B cell (primary cell): Measurements from ENCODE around the gene IGSF9B. TPM values are rescaled to one million over a fixed set of nuclear protein-coding genes. Genes with fewer than 3 reads are reported as not detected.

Source experiments
- ATAC-seq: fragments of 200-7000 bp; cut with Tn5 transposase; one replicate; pipeline ENCODE4 v1.10.0; 2021; ENCODE audit warnings: low read depth, mild to moderate bottlenecking, moderate number of reproducible peaks, moderate library complexity
- CTCF ChIA-PET: fragments of 350-600 bp; sonication (Branson Sonifier 250); formaldehyde crosslinking; loops from one replicate; lab custom pipeline; 2021; ENCODE audit warnings: antibody characterized with exemption, inconsistent platforms; lab: Charles Lee
- POLR2A ChIA-PET: fragments of 350-600 bp; sonication (Branson Sonifier 250); formaldehyde crosslinking; loops from one replicate; lab custom pipeline; 2021; ENCODE audit warnings: antibody characterized with exemption; lab: Charles Lee
- DNase-seq: peaks from one replicate; pipeline ENCODE4 v3.0.0; 2013
- H2AFZ ChIP-seq: 2 replicates; pipeline ENCODE4 v1.6.1; 2012; ENCODE audit warnings: mild to moderate bottlenecking, low read depth, low read length; ENCODE audit not compliant: insufficient read depth, poor library complexity, severe bottlenecking
- H3K27ac ChIP-seq, 2 donors: 1 replicate in 1 of 2; 2 replicates in 1 of 2; pipeline ENCODE4 v1.5.1; 2012 to 2013; ENCODE audit warnings: low read length in 2 of 2, mild to moderate bottlenecking in 2 of 2, moderate library complexity in 1 of 2
- H3K27me3 ChIP-seq, 4 experiments: fragments of 200-600 bp in 1 of 4; sonication (generic) in 1 of 4; replicated peaks in 1 of 4; 1 replicate in 2 of 4; 2 replicates in 2 of 4; pipeline versions ENCODE4 v1.6.1 to v1.7.0; 2013 to 2016; ENCODE audit warnings: low read length in 3 of 4, mild to moderate bottlenecking in 2 of 4, mixed read lengths in 1 of 4, moderate library complexity in 1 of 4; ENCODE audit not compliant: insufficient read depth in 4 of 4, control insufficient read depth in 3 of 4; ENCODE audit errors: control extremely low read depth in 1 of 4
- H3K36me3 ChIP-seq, 2 experiments: replicated peaks in 1 of 2; 1 replicate in 1 of 2; 2 replicates in 1 of 2; pipeline versions ENCODE4 v1.6.1 to v1.7.1; 2013; ENCODE audit warnings: low read length in 1 of 2; ENCODE audit not compliant: insufficient read depth in 2 of 2, control insufficient read depth in 1 of 2; ENCODE audit errors: control extremely low read depth in 1 of 2, extremely low read depth in 1 of 2
- H3K4me1 ChIP-seq, 2 donors: fragments of 200-600 bp in 1 of 2; sonication (generic) in 1 of 2; 1 replicate in 1 of 2; 2 replicates in 1 of 2; pipeline versions ENCODE4 v1.5.1 to v1.6.1; 2013 to 2017; ENCODE audit warnings: low read length in 2 of 2; ENCODE audit not compliant: control insufficient read depth in 2 of 2, insufficient read depth in 2 of 2
- H3K4me2 ChIP-seq: replicated peaks from 2 replicates; pipeline ENCODE3; 2012; ENCODE audit warnings: mild to moderate bottlenecking, low read depth, low read length; ENCODE audit not compliant: poor library complexity, severe bottlenecking
- H3K4me3 ChIP-seq, 5 experiments: fragments of 200-600 bp in 1 of 5; sonication (generic) in 1 of 5; 1 replicate in 3 of 5; 2 replicates in 2 of 5; pipeline versions ENCODE4 v1.5.1 to v1.7.0; 2011 to 2016; ENCODE audit warnings: low read length in 4 of 5, mild to moderate bottlenecking in 4 of 5, low read depth in 2 of 5, control low read depth in 1 of 5, moderate library complexity in 1 of 5; ENCODE audit not compliant: insufficient read depth in 1 of 5; ENCODE audit errors: control extremely low read depth in 1 of 5, extremely low read depth in 1 of 5
- H3K79me2 ChIP-seq: fragments of 200-600 bp; sonication (generic); one replicate; pipeline ENCODE4 v1.6.0; 2016; ENCODE audit warnings: low read length; ENCODE audit not compliant: control insufficient read depth, insufficient read depth
- H3K9ac ChIP-seq: fragments of 200-600 bp; sonication (generic); 2 replicates; pipeline ENCODE4 v1.6.1; 2017; ENCODE audit warnings: mild to moderate bottlenecking, low read length, moderate library complexity
- H3K9me3 ChIP-seq, 3 donors: one replicate each; pipeline versions ENCODE4 v1.6.1 to v1.7.1; 2013; ENCODE audit warnings: low read length in 2 of 3; ENCODE audit not compliant: control insufficient read depth in 2 of 3, insufficient read depth in 1 of 3; ENCODE audit errors: control extremely low read depth in 1 of 3
- H4K20me1 ChIP-seq: 2 replicates; pipeline ENCODE4 v1.6.0; 2012; ENCODE audit warnings: mild to moderate bottlenecking, low read length; ENCODE audit not compliant: insufficient read depth, control insufficient read depth, poor library complexity, severe bottlenecking
- H3K27ac Mint-ChIP-seq: one replicate; pipeline ENCODE4 v1.8.0; 2021; ENCODE audit warnings: mixed read lengths
- H3K27me3 Mint-ChIP-seq: one replicate; pipeline ENCODE4 v1.8.0; 2021; ENCODE audit warnings: mixed read lengths
- H3K4me1 Mint-ChIP-seq: one replicate; pipeline ENCODE4 v1.8.0; 2021; ENCODE audit warnings: mixed read lengths
- H3K4me3 Mint-ChIP-seq: one replicate; pipeline ENCODE4 v1.8.0; 2021; ENCODE audit warnings: mixed read lengths
- H3K9me3 Mint-ChIP-seq: one replicate; pipeline ENCODE4 v1.8.0; 2022; ENCODE audit warnings: mixed read lengths; ENCODE audit not compliant: insufficient read depth
- CTCF ChIP-seq: fragments of 200-600 bp; IDR thresholded peaks from one replicate; pipeline ENCODE4 v1.8.0; 2022; ENCODE audit warnings: antibody characterized with exemption, mild to moderate bottlenecking
- EZH2 ChIP-seq: IDR thresholded peaks from 2 replicates; pipeline ENCODE4 v1.6.1; 2012; ENCODE audit warnings: borderline replicate concordance, low read depth, mild to moderate bottlenecking, moderate library complexity, low read length; ENCODE audit not compliant: insufficient read depth, poor library complexity, severe bottlenecking
- WGBS: methylation state at CpG from one replicate; pipeline ENCODE4 v1.1.5; 2013; ENCODE audit warnings: missing lambda C conversion rate; ENCODE audit not compliant: insufficient coverage; 5-methylcytosine and 5-hydroxymethylcytosine counted together
- intact Hi-C: fragments of 100-400 bp; cut with micrococcal nuclease; formaldehyde crosslinking; loops from one replicate; pipeline ENCODE4 v1.10.0; 2022
- polyA plus RNA-seq: library from polyadenylated mRNA; depleted of rRNA; stranded (reverse); fragments of >200 nt; gene quantifications from 2 replicates; pipeline ENCODE4 v1.2.3, GENCODE V29; 2012
- total RNA-seq, 2 donors: library from RNA; stranded (reverse); fragments of 120-200 nt in 1 of 2; gene quantifications; 1 replicate in 1 of 2; 2 replicates in 1 of 2; pipeline versions ENCODE4 v1.2.3 to v1.2.4, GENCODE V29; 2013 to 2022

The IGSF9B gene
- total and polyA plus RNA-seq, 2 donors (not counting 1 experiment from before 2014, with no cell fraction given): 0.15 to 0.37 TPM

GRCh38 chr11:133895061-133895479, 61.7 kb downstream of the IGSF9B start:
- H3K27me3 ChIP-seq: no peaks in the 10 kb centered on the region
- H3K36me3 ChIP-seq: no peaks in the 10 kb centered on the region
- ChIA-PET POLR2A (no interaction called here), CTCF (no interaction called here)
- no peak overlapping the region for H3K4me3 ChIP-seq
- Mint-ChIP-seq H3K27ac (no peak overlapping the region), H3K4me3 (peak overlapping the region; percentile 11), H3K4me1 (peaks cover 26% of the 10 kb centered on the region), H3K27me3 (peaks cover 21% of the 10 kb centered on the region), H3K9me3 (no peaks in the 10 kb centered on the region)
- intact Hi-C loops: loop anchor here (2.0 kb wide), 1 partner anchor 62 kb away; the partner anchor contains the start of gene IGSF9B
- H3K9me3 ChIP-seq: peaks cover 0 to 13% (median 0%) of the 10 kb centered on the region in 3 donors
- H3K9ac ChIP-seq: no peak overlapping the region
- H3K4me2 ChIP-seq: peak overlapping the region; percentile 31
- WGBS: 51% methylated on average over 9 of the region's 10 CpGs
- TF ChIP-seq EZH2 (no peak), CTCF (no peak)
- H3K4me1 ChIP-seq: peaks cover 7 to 17% of the 10 kb centered on the region in 2 donors
- H4K20me1 ChIP-seq: no peaks in the 10 kb centered on the region
- peak overlapping the region in 1 of 2 donors; percentile 52 for H3K27ac ChIP-seq
- ATAC-seq (peak; percentile 77), DNase-seq (peak; percentile 42)
- no peak overlapping the region for H2AFZ ChIP-seq
- no peaks in the 10 kb centered on the region for H3K79me2 ChIP-seq

- H3K9ac ChIP-seq: no peak overlapping the region
- POLR2A ChIA-PET: no interaction called here
- H2AFZ ChIP-seq: no peak overlapping the region
- ATAC-seq: no peak
- no peak for DNase-seq
- TF ChIP-seq EZH2 (no peak), CTCF (no peak)
- H3K79me2 ChIP-seq: no peaks in the 10 kb centered on the region
- H3K9me3 ChIP-seq: peaks cover 0 to 9% (median 0%) of the 10 kb centered on the region in 3 donors
- no peak overlapping the region for H3K4me3 Mint-ChIP-seq
- H3K27me3 Mint-ChIP-seq: peaks cover 21% of the 10 kb centered on the region
- intact Hi-C loops: no loop called here
- H3K36me3 ChIP-seq: no peaks in the 10 kb centered on the region
- no peak overlapping the region for H3K4me3 ChIP-seq
- WGBS: 89% methylated on average over 13 of the region's 14 CpGs
- no peak overlapping the region for H3K27ac ChIP-seq
- no peaks in the 10 kb centered on the region for H4K20me1 ChIP-seq
- CTCF ChIA-PET: no interaction called here
- peaks cover 5 to 17% of the 10 kb centered on the region in 2 donors for H3K4me1 ChIP-seq
- no peaks in the 10 kb centered on the region for H3K9me3 Mint-ChIP-seq
- H3K27ac Mint-ChIP-seq: no peak overlapping the region
- H3K4me2 ChIP-seq: no peak overlapping the region
- H3K27me3 ChIP-seq: no peaks in the 10 kb centered on the region
- H3K4me1 Mint-ChIP-seq: peaks cover 23% of the 10 kb centered on the region
Observed at GRCh38 chr11:133893381-133893780, 63.4 kb downstream of the IGSF9B start.
